Upper lobe of right lung (tissue), 1 donor: ENCODE measurements around the gene KIF16B. TPM values are rescaled to one million over a fixed set of nuclear protein-coding genes. Genes with fewer than 3 reads are reported as not detected.

Experiments used
- ATAC-seq: fragments of 200-7000 bp; cut with Tn5 transposase; one replicate; pipeline ENCODE4 v1.9.1; 2020; ENCODE audit warnings: mild to moderate bottlenecking, moderate library complexity
- DNase-seq: peaks from one replicate; pipeline ENCODE4 v3.0.0-alpha.2; 2020
- H3K27ac ChIP-seq: fragments of 200-600 bp; one replicate; pipeline ENCODE4 v1.8.0; 2022
- H3K27me3 ChIP-seq: fragments of 200-600 bp; one replicate; pipeline ENCODE4 v1.8.0; 2022; ENCODE audit warnings: mild to moderate bottlenecking
- H3K36me3 ChIP-seq: fragments of 200-600 bp; one replicate; pipeline ENCODE4 v1.8.0; 2022
- H3K4me1 ChIP-seq: fragments of 200-600 bp; one replicate; pipeline ENCODE4 v1.8.0; 2022
- H3K4me3 ChIP-seq: fragments of 200-600 bp; one replicate; pipeline ENCODE4 v1.8.0; 2022; ENCODE audit warnings: mild to moderate bottlenecking
- H3K9me3 ChIP-seq: fragments of 200-600 bp; one replicate; pipeline ENCODE4 v1.8.0; 2022
- CTCF ChIP-seq: fragments of 200-600 bp; IDR thresholded peaks from one replicate; pipeline ENCODE4 v1.8.0; 2022; ENCODE audit warnings: antibody characterized with exemption
- intact Hi-C: fragments of 100-400 bp; cut with DNase I; formaldehyde crosslinking; loops from one replicate; pipeline ENCODE4 v1.11.0; 2022
- total RNA-seq: library from RNA; stranded (reverse); fragmentation: NEBNext Ultra II Directional; extraction: Animal tissue kit (Norgen Biotek cat#: 25700); gene quantifications from one replicate; pipeline ENCODE4 v1.2.1, GENCODE V29; 2021
- donor health status: DM: no; HTN: yes; CAD: no; lungs with severe emphysema.

Gene KIF16B
- total RNA-seq, 1 donor from 2014 or later, result 21.6 TPM

- TF ChIP-seq CTCF, result no peak
- ATAC-seq (no peak), DNase-seq (no peak)
- no peaks in the 10 kb centered on the region for H3K9me3 ChIP-seq
- no peaks in the 10 kb centered on the region for H3K27me3 ChIP-seq
- no peaks in the 10 kb centered on the region for H3K36me3 ChIP-seq
- no peak overlapping the region for H3K4me3 ChIP-seq
- H3K27ac ChIP-seq, result no peak overlapping the region
- intact Hi-C loops, result no loop called here
- H3K4me1 ChIP-seq, result peaks cover 4% of the 10 kb centered on the region
Measured at GRCh38 chr20:16535277-16535676, 38.0 kb downstream of the KIF16B start.

GRCh38 chr20:16533502-16533901 lies 39.7 kb downstream of the KIF16B start:
- H3K9me3 ChIP-seq, result no peaks in the 10 kb centered on the region
- no peak overlapping the region for H3K27ac ChIP-seq
- H3K27me3 ChIP-seq, result no peaks in the 10 kb centered on the region
- TF ChIP-seq CTCF, result no peak
- DNase-seq (no peak), ATAC-seq (peak; percentile 60)
- no peak overlapping the region for H3K4me3 ChIP-seq
- H3K4me1 ChIP-seq, result peaks cover 5% of the 10 kb centered on the region
- intact Hi-C loops, result no loop called here
- no peaks in the 10 kb centered on the region for H3K36me3 ChIP-seq

GRCh38 chr20:16531485-16531884 lies 41.8 kb downstream of the KIF16B start:
- Histone ChIP-seq H3K27me3 (no peaks in the 10 kb centered on the region), H3K4me3 (no peak overlapping the region), H3K27ac (no peak overlapping the region), H3K9me3 (no peaks in the 10 kb centered on the region), H3K36me3 (no peaks in the 10 kb centered on the region), H3K4me1 (peaks cover 3% of the 10 kb centered on the region)
- intact Hi-C loops, result no loop called here
- ATAC-seq, result no peak
- TF ChIP-seq CTCF, result no peak
- DNase-seq, result no peak

- Histone ChIP-seq H3K4me1 (peaks cover 3% of the 10 kb centered on the region), H3K9me3 (no peaks in the 10 kb centered on the region), H3K36me3 (no peaks in the 10 kb centered on the region), H3K4me3 (no peak overlapping the region), H3K27ac (no peak overlapping the region), H3K27me3 (no peaks in the 10 kb centered on the region)
- no peak for TF ChIP-seq CTCF
- DNase-seq (no peak), ATAC-seq (peak; percentile 32)
- intact Hi-C loops, result no loop called here
Measured at GRCh38 chr20:16530201-16530681, 43.0 kb downstream of the KIF16B start.

GRCh38 chr20:16528078-16528477 lies 45.2 kb downstream of the KIF16B start:
- ATAC-seq, result peak; percentile 86
- Histone ChIP-seq H3K27me3 (no peaks in the 10 kb centered on the region), H3K27ac (no peak overlapping the region)

More at GRCh38 chr20:16528078-16528477, 45.2 kb downstream of the KIF16B start:
- Histone ChIP-seq H3K36me3 (no peaks in the 10 kb centered on the region), H3K9me3 (no peaks in the 10 kb centered on the region), H3K4me1 (peaks cover 3% of the 10 kb centered on the region), H3K4me3 (no peak overlapping the region)
- DNase-seq, result no peak
- TF ChIP-seq CTCF, result no peak
- intact Hi-C loops, result no loop called here
